Upper lobe of left lung (tissue), 4 donors: ENCODE data around the gene SLC27A1.

Experiments
- POLR2AphosphoS5 ChIP-seq, 2 donors: sonication (generic); formaldehyde crosslinking; IDR thresholded peaks; one replicate each; pipeline ENCODE4 v1.5.1; 2017; ENCODE audit warnings: antibody characterized with exemption in 2 of 2
- TF ChIP-seq, protein P1 (sequence below), 6 experiments: fragments of 450-650 bp in 4 of 6; fragments of 200-600 bp in 2 of 6; sonication (generic) in 2 of 6; IDR thresholded peaks; one replicate each; pipeline ENCODE4 v1.5.1; 2016 to 2019; ENCODE audit warnings: antibody characterized with exemption in 6 of 6

DNA sequence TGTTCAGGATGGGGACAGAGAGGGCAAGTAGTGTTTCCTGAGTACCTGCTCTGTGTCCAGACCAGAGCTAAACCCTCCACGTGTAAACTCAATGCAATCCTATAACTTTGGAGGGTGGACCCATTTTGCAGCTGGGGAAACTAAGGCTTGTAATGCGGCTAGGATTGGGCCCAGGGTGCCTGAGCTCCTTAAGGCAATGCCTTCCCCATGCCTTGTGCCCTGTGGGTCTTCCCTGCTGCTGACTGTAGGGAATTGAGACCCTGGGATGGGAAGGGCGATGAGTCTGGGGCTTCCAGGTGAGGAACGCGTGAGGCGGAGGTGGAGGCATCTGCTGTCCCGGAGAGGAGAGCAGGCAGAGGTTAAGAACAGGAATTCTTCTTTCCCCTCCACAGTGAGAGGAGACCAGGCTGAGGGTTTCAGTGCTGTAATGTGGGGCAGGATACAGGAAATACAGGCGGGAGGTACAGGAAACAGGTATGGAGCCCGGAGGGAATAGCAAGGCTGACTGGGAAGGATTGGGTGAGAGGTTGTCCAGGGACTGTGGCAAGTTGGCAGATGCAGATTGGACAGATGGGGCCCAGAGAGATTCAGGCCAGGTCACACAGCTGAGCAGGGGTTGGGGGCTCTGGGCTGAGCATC is 19.2 kb downstream of the SLC27A1 start:
- TF ChIP-seq, protein P1, sequence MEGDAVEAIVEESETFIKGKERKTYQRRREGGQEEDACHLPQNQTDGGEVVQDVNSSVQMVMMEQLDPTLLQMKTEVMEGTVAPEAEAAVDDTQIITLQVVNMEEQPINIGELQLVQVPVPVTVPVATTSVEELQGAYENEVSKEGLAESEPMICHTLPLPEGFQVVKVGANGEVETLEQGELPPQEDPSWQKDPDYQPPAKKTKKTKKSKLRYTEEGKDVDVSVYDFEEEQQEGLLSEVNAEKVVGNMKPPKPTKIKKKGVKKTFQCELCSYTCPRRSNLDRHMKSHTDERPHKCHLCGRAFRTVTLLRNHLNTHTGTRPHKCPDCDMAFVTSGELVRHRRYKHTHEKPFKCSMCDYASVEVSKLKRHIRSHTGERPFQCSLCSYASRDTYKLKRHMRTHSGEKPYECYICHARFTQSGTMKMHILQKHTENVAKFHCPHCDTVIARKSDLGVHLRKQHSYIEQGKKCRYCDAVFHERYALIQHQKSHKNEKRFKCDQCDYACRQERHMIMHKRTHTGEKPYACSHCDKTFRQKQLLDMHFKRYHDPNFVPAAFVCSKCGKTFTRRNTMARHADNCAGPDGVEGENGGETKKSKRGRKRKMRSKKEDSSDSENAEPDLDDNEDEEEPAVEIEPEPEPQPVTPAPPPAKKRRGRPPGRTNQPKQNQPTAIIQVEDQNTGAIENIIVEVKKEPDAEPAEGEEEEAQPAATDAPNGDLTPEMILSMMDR (IDR thresholded peaks at IDR 0.05), result no peak
- TF ChIP-seq POLR2AphosphoS5 (IDR thresholded peaks at IDR 0.05), result no peak
